Measurements from ENCODE around the gene SLC4A1. TPM values are rescaled to one million over a fixed set of nuclear protein-coding genes. Genes with fewer than 3 reads are reported as not detected.

SLC4A1 gene
- total RNA-seq, 2 experiments from 2014 or later: not detected

- peak; percentile 66 for DNase-seq
- Mint-ChIP-seq H3K9me3 (no peaks in the 10 kb centered on the region), H3K27me3 (no peaks in the 10 kb centered on the region), H3K27ac (peak overlapping the region; percentile 87), H3K4me1 (peaks cover 13% of the 10 kb centered on the region), H3K36me3 (peaks cover 9% of the 10 kb centered on the region), H3K4me3 (peak overlapping the region; percentile 82)
Observed at GRCh38 chr17:44222112-44222869, 45.6 kb downstream of the SLC4A1 start.

GRCh38 chr17:44221862-44222111 lies 46.1 kb downstream of the SLC4A1 start:
- Mint-ChIP-seq H3K27me3 (no peaks in the 10 kb centered on the region), H3K4me1 (peaks cover 13% of the 10 kb centered on the region), H3K36me3 (peaks cover 14% of the 10 kb centered on the region), H3K4me3 (peak overlapping the region; percentile 82), H3K9me3 (no peaks in the 10 kb centered on the region), H3K27ac (peak overlapping the region; percentile 87)
- peak; percentile 30 for DNase-seq

GRCh38 chr17:44221084-44221861 lies 46.7 kb downstream of the SLC4A1 start:
- Mint-ChIP-seq H3K27ac (peak overlapping the region; percentile 87), H3K27me3 (no peaks in the 10 kb centered on the region), H3K9me3 (no peaks in the 10 kb centered on the region), H3K4me1 (peaks cover 13% of the 10 kb centered on the region), H3K4me3 (peak overlapping the region; percentile 82), H3K36me3 (peaks cover 20% of the 10 kb centered on the region)
- DNase-seq: peak; percentile 72

- Mint-ChIP-seq H3K27ac (peak overlapping the region; percentile 96), H3K9me3 (no peaks in the 10 kb centered on the region), H3K27me3 (no peaks in the 10 kb centered on the region), H3K36me3 (peaks cover 28% of the 10 kb centered on the region), H3K4me3 (peak overlapping the region; percentile 91), H3K4me1 (peaks cover 20% of the 10 kb centered on the region)
- DNase-seq: peak; percentile 65
Observed at GRCh38 chr17:44220213-44221083, 47.5 kb downstream of the SLC4A1 start.

GRCh38 chr17:44219616-44220212 lies 48.2 kb downstream of the SLC4A1 start, which contains the start of gene UBTF:
TSS of gene UBTF (minus strand) at chr17:44219675. CDS start at chr17:44218229, 1,446 bp downstream.
- H3K9me3 Mint-ChIP-seq: peaks cover 1% of the 10 kb centered on the region
- peaks cover 27% of the 10 kb centered on the region for H3K4me1 Mint-ChIP-seq
- peaks cover 35% of the 10 kb centered on the region for H3K36me3 Mint-ChIP-seq
- peak within 1 kb of the TSS; percentile 98 for H3K4me3 Mint-ChIP-seq
- H3K27me3 Mint-ChIP-seq: no peaks in the 10 kb centered on the region
- peak; percentile 65 for DNase-seq
- peak within 1 kb of the TSS; percentile 99 for H3K27ac Mint-ChIP-seq

- H3K9me3 Mint-ChIP-seq: peaks cover 3% of the 10 kb centered on the region
- no peak overlapping the region for H3K4me3 Mint-ChIP-seq
- H3K4me1 Mint-ChIP-seq: peaks cover 29% of the 10 kb centered on the region
Observed at GRCh38 chr17:44219108-44219615, 48.8 kb downstream of the SLC4A1 start.

GRCh38 chr17:44218344-44219107 lies 49.4 kb downstream of the SLC4A1 start:
- peak; percentile 93 for DNase-seq
- Mint-ChIP-seq H3K4me3 (peak overlapping the region; percentile 98), H3K27me3 (no peaks in the 10 kb centered on the region), H3K27ac (peak overlapping the region; percentile 99), H3K9me3 (peaks cover 4% of the 10 kb centered on the region), H3K4me1 (peaks cover 35% of the 10 kb centered on the region), H3K36me3 (peaks cover 47% of the 10 kb centered on the region)

More at GRCh38 chr17:44219108-44219615, 48.8 kb downstream of the SLC4A1 start:
- no peaks in the 10 kb centered on the region for H3K27me3 Mint-ChIP-seq
- DNase-seq: peak; percentile 87
- peaks cover 41% of the 10 kb centered on the region for H3K36me3 Mint-ChIP-seq
- H3K27ac Mint-ChIP-seq: no peak overlapping the region

GRCh38 chr17:44217738-44218343 lies 50.1 kb downstream of the SLC4A1 start:
- Mint-ChIP-seq H3K27ac (peak overlapping the region; percentile 99), H3K4me3 (peak overlapping the region; percentile 98), H3K4me1 (peaks cover 41% of the 10 kb centered on the region), H3K36me3 (peaks cover 54% of the 10 kb centered on the region), H3K27me3 (no peaks in the 10 kb centered on the region), H3K9me3 (peaks cover 4% of the 10 kb centered on the region)
- DNase-seq: peak; percentile 24

- peaks cover 4% of the 10 kb centered on the region for H3K9me3 Mint-ChIP-seq
- peaks cover 38% of the 10 kb centered on the region for H3K4me1 Mint-ChIP-seq
- H3K27me3 Mint-ChIP-seq: no peaks in the 10 kb centered on the region
- H3K36me3 Mint-ChIP-seq: peaks cover 57% of the 10 kb centered on the region
- DNase-seq: no peak
- peak overlapping the region; percentile 99 for H3K27ac Mint-ChIP-seq
- H3K4me3 Mint-ChIP-seq: peak overlapping the region; percentile 98
Observed at GRCh38 chr17:44216694-44217093, 51.2 kb downstream of the SLC4A1 start.

GRCh38 chr17:44216173-44216572 lies 51.8 kb downstream of the SLC4A1 start:
- Mint-ChIP-seq H3K27me3 (no peaks in the 10 kb centered on the region), H3K4me3 (peak overlapping the region; percentile 98), H3K4me1 (peaks cover 42% of the 10 kb centered on the region), H3K9me3 (peaks cover 4% of the 10 kb centered on the region), H3K36me3 (peaks cover 62% of the 10 kb centered on the region), H3K27ac (peak overlapping the region; percentile 99)
- DNase-seq: peak; percentile 50

GRCh38 chr17:44214896-44215295 lies 53.0 kb downstream of the SLC4A1 start:
- Mint-ChIP-seq H3K36me3 (peaks cover 67% of the 10 kb centered on the region), H3K4me1 (peaks cover 48% of the 10 kb centered on the region), H3K27me3 (no peaks in the 10 kb centered on the region), H3K4me3 (peak overlapping the region; percentile 98), H3K27ac (peak overlapping the region; percentile 99), H3K9me3 (peaks cover 4% of the 10 kb centered on the region)
- no peak for DNase-seq

- peaks cover 74% of the 10 kb centered on the region for H3K36me3 Mint-ChIP-seq
- H3K4me3 Mint-ChIP-seq: no peak overlapping the region
- H3K9me3 Mint-ChIP-seq: peaks cover 4% of the 10 kb centered on the region
Observed at GRCh38 chr17:44214230-44214494, 53.8 kb downstream of the SLC4A1 start.

GRCh38 chr17:44213403-44214229 lies 54.3 kb downstream of the SLC4A1 start:
- H3K27ac Mint-ChIP-seq: peak overlapping the region; percentile 82
- H3K4me3 Mint-ChIP-seq: peak overlapping the region; percentile 42
- no peak for DNase-seq
- H3K9me3 Mint-ChIP-seq: peaks cover 4% of the 10 kb centered on the region
- H3K27me3 Mint-ChIP-seq: no peaks in the 10 kb centered on the region
- peaks cover 55% of the 10 kb centered on the region for H3K4me1 Mint-ChIP-seq
- peaks cover 77% of the 10 kb centered on the region for H3K36me3 Mint-ChIP-seq

More at GRCh38 chr17:44214230-44214494, 53.8 kb downstream of the SLC4A1 start:
- DNase-seq: no peak
- Mint-ChIP-seq H3K27ac (peak overlapping the region; percentile 82), H3K4me1 (peaks cover 55% of the 10 kb centered on the region), H3K27me3 (no peaks in the 10 kb centered on the region)
